Measurements from ENCODE around the gene SFXN2. TPM values are rescaled to one million over a fixed set of nuclear protein-coding genes. Genes with fewer than 3 reads are reported as not detected.

The SFXN2 gene
- total RNA-seq, 2 experiments from 2014 or later, result 38.1 to 45.1 TPM

DNA sequence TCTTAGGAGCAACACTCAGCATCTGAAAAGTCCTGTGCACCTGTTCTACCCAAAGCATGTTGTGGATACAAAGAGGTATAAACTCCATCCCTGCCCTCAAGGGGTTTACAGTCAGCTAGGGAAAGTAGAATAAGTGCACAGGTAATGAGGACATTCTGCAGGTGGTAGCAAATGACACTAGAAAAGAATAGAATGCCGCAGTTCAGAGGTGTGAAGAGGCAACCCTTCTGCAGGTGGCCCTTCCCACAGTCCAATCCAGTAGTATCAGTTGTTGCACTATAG is 66.0 kb downstream of the SFXN2 start:
- BruUV-seq (replicated peaks), result no TSS peak
- no peaks in the 10 kb centered on the region for H3K79me2 ChIP-seq (ENCODE audit: insufficient read depth, low read depth, low read length)
- CTCF ChIA-PET (ENCODE audit: unreplicated experiment), result no interaction called here

GRCh38 chr10:102781090-102781920 is 66.9 kb downstream of the SFXN2 start:
- Histone ChIP-seq H3K9me3 (ENCODE audit: low read length) (no peaks in the 10 kb centered on the region), H3K4me3 (ENCODE audit: low read depth, low read length, poor library complexity, severe bottlenecking) (no peak overlapping the region), H3K79me2 (ENCODE audit: insufficient read depth, low read depth, low read length) (no peaks in the 10 kb centered on the region), H3K36me3 (ENCODE audit: insufficient read depth, low read length) (0 out of 2 replicates have a peak, but pooled peaks cover 6% of the 10 kb centered on the region), H4K20me1 (ENCODE audit: insufficient read depth, low read length) (no peaks in the 10 kb centered on the region), H3K4me1 (ENCODE audit: insufficient read depth, low read length, poor library complexity, severe bottlenecking) (no peaks in the 10 kb centered on the region), H3K27ac (ENCODE audit: low read depth, low read length, poor library complexity, severe bottlenecking) (no peak overlapping the region), H3K9me2 (ENCODE audit: insufficient read depth, low read length) (no peaks in the 10 kb centered on the region), H3K4me2 (ENCODE audit: low read length) (no peak overlapping the region), H2AFZ (ENCODE audit: low read length) (no peak overlapping the region)
- TF ChIP-seq EZH2phosphoT487 (IDR thresholded peaks at IDR 0.05; ENCODE audit: borderline replicate concordance, low read depth, low read length), result no peak
- no peak for TF ChIP-seq CTCF (conservative IDR thresholded peaks at IDR 0.05; ENCODE audit: low read length)
- BruUV-seq (replicated peaks), result no TSS peak
- ChIA-PET CTCF (ENCODE audit: unreplicated experiment) (no interaction called here), POLR2A (interaction anchor here (0.6 kb wide), 1 partner anchor 912 kb away, joined by 4 read pairs; no protein-coding TSS in a partner anchor)
- DNase-seq (ENCODE audit: low spot score), result no peak
- intact Hi-C loops (cut with micrococcal nuclease; ENCODE audit: unreplicated experiment), result no loop called here

More for the DNA sequence above, 66.0 kb downstream of the SFXN2 start:
- DNase-seq (ENCODE audit: low spot score), result no peak
- TF ChIP-seq CTCF (conservative IDR thresholded peaks at IDR 0.05; ENCODE audit: low read length) (no peak), EZH2phosphoT487 (IDR thresholded peaks at IDR 0.05; ENCODE audit: borderline replicate concordance, low read depth, low read length) (no peak)
- Histone ChIP-seq H3K27ac (ENCODE audit: low read depth, low read length, poor library complexity, severe bottlenecking) (no peak overlapping the region), H2AFZ (ENCODE audit: low read length) (no peak overlapping the region), H3K4me2 (ENCODE audit: low read length) (no peak overlapping the region), H4K20me1 (ENCODE audit: insufficient read depth, low read length) (no peaks in the 10 kb centered on the region), H3K4me1 (ENCODE audit: insufficient read depth, low read length, poor library complexity, severe bottlenecking) (no peaks in the 10 kb centered on the region), H3K36me3 (ENCODE audit: insufficient read depth, low read length) (0 out of 2 replicates have a peak, but pooled peaks cover 6% of the 10 kb centered on the region), H3K9me2 (ENCODE audit: insufficient read depth, low read length) (no peaks in the 10 kb centered on the region), H3K4me3 (ENCODE audit: low read depth, low read length, poor library complexity, severe bottlenecking) (no peak overlapping the region), H3K9me3 (ENCODE audit: low read length) (no peaks in the 10 kb centered on the region)
- intact Hi-C loops (cut with micrococcal nuclease; ENCODE audit: unreplicated experiment), result no loop called here
- POLR2A ChIA-PET, result no interaction called here

DNA sequence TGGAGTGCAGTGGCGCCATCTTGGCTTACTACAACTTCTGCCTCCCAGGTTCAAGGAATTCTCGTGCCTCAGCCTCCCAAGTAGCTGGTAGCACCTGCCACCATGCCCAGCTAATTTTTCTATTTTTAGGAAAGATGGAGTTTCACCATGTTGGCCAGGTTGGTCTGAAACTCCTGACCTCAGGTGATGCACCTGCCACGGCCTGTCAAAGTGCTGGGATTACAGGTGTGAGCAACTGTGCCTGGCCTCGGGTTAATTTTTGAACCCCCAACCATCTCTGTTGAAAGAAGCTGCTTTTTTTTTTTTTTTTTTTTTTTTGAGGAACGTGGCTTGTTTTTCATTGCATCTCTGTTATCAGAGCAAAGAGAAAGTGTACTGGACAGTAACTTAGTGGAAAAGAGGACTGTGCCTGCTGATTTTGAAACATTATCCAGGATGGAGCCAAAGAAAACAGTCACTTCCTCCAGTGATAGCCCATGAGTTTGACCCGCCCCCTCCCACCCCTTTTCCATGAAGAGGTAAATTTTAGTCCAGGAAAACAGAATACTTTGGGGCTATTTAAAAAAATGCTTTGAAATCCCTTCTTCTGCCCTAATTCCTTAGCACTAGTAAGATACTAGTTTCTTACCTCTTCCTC is 67.6 kb downstream of the SFXN2 start:
- Histone ChIP-seq H3K4me3 (ENCODE audit: low read depth, low read length, poor library complexity, severe bottlenecking) (no peak overlapping the region), H3K9me2 (ENCODE audit: insufficient read depth, low read length) (no peaks in the 10 kb centered on the region), H3K27ac (ENCODE audit: low read depth, low read length, poor library complexity, severe bottlenecking) (no peak overlapping the region), H3K79me2 (ENCODE audit: insufficient read depth, low read depth, low read length) (no peaks in the 10 kb centered on the region), H2AFZ (ENCODE audit: low read length) (no peak overlapping the region), H3K36me3 (ENCODE audit: insufficient read depth, low read length) (0 out of 2 replicates have a peak, but pooled peaks cover 6% of the 10 kb centered on the region), H4K20me1 (ENCODE audit: insufficient read depth, low read length) (no peaks in the 10 kb centered on the region), H3K4me1 (ENCODE audit: insufficient read depth, low read length, poor library complexity, severe bottlenecking) (no peaks in the 10 kb centered on the region), H3K4me2 (ENCODE audit: low read length) (no peak overlapping the region), H3K9me3 (ENCODE audit: low read length) (no peaks in the 10 kb centered on the region)
- no peak for DNase-seq (ENCODE audit: low spot score)
- TF ChIP-seq CTCF (conservative IDR thresholded peaks at IDR 0.05; ENCODE audit: low read length), result no peak
- no peak for TF ChIP-seq EZH2phosphoT487 (IDR thresholded peaks at IDR 0.05; ENCODE audit: borderline replicate concordance, low read depth, low read length)
- CTCF ChIA-PET (ENCODE audit: unreplicated experiment), result no interaction called here
- intact Hi-C loops (cut with micrococcal nuclease; ENCODE audit: unreplicated experiment), result no loop called here
- no TSS peak for BruUV-seq (replicated peaks)
- POLR2A ChIA-PET, result interaction anchor here (0.6 kb wide), 1 partner anchor 913 kb away, joined by 4 read pairs; no protein-coding TSS in a partner anchor
